Measurements from ENCODE around the gene SLC29A1.
"Not testable (repeated sequence)": the region's sequence is repeated elsewhere in the genome, so short reads cannot be mapped to it uniquely, and the experiment has no call there.

Gene SLC29A1

DNA sequence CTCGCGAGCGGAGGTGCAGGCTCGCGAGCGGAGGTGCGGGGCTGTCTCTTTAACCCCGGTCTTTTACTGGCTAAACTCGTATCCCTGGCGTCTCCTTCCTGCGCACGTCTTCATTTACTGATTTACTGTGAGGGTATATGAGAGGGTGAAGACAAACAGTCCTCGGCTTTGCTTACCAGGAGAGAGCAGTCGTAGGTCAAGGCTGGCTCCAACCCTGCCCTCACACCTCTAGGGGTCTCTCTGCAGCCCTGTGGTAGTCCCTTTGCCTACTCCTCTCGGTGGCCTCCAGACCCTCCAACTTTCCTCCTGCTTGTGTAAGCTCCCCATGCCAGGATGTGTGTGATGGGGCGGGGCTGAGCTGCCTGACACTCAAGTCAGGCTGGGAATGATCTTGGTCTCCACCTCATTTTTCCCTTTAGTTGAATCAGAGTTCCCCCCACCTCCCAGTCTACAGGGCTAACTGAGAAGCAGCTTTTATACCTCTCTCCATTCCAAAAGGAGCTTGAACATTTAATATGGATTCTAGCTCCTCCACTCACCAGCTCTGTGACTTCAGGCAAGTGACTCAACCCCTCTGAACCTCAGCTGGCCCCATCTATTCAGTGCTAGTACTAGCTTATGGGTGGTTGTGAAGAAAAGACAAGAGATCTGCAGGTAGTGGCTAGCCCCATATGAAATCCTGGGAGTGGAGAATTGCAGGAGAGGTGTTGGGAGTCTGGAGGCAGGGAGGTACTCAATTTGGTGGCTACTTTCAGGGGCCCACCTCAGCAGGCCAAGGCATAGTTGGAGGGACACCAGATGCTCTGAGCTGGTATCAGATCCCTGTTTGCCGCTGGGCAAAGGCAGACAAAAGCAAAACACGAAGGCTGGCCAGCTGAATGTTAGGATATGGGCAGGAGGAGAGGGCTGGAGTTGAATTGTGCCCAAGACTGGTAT lies 902 bp downstream of the SLC29A1 start:
- DNase-seq, result peak; percentile 36

DNA sequence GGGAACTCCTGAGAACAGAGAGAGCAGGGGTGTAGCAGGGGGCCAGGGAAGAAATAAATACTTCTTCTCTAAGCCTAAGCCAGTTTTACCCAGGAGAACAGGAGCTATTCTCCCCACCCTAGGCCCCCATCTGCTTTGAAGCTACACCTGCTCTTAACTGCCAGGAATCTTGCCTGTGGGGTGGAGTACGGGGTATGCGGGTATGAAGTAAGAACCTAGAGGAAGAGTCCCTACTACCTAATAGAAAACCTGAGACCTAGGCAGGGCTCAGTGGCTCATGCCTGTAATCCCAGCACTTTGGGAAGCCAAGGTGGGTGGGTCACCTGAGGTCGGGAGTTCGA lies 1.5 kb downstream of the SLC29A1 start:
- no peak for DNase-seq

DNA sequence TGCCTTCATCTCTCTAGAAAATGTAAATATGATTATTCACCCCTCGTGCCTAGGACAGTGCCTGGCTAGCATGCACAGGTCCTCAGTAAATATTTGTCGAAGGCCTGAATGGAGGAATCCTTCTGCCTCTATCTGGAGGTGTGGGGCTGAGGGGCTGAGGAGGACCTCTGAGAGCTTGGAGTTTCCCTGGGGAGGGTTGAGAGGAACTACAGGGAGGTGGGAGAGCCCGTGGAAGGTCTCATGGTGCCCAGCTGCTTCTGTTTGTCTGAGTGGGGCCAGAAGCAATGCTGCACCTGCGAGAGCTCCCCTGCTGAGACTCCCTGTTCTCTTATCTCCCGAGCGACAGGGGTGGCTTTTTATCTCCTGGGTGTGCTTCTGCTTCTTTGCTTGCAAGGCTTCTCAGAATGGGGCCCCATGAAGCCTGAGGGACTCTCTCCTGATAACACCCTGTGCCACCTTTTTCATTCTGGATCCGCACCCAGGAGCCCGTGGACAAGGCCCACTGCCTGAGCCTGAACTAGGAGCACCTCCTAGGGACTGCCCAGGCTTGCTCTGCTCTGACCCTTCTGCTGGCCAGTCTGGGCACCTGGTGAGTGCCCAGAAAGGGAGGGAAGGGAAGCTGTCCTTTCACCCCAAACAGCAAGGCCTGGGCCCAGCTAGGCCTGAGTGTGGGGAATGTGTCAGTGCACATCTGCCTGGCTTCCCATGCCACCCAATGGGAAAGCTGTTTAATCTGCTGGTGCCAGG lies 2.4 kb downstream of the SLC29A1 start:
- peak; percentile 97 for DNase-seq

DNA sequence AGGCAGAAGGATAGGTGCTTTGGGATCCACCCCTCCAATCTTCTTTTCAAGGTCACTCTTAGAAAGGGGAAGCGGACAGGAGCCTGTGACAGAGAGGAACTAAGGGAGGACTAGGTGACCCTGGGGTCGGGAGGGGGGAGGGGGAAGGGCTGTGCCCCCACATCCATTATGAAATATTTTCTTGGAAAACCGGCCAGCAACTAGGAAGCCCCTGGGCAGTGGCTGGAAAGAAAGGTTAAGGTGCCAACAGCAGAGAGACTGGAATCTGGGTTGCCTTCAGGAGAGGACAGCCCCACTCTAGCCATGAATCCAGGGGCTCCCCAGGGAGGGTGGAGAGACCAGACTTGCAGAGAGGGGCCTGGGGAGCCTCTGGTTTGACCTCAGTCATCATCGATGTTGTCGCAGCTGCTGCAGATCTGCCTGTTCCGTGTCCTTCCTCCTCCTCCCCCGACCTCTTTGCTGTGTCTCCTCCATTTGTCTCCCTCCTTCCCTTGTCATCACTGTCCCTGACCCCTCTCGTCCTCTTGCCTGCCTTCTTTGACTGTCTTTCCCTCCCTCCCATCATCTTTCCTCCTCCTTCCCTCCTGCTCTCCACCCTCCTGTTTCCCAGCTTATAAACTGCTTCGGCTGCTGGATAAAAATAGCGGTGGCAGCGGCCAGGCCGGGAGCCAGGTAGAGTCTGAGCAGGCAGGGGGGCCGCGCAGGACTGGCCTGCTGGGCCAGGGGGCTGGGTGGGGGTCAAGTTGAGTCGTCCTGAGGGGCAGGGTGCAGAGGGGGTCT lies 3.2 kb downstream of the SLC29A1 start:
- no peak for DNase-seq

DNA sequence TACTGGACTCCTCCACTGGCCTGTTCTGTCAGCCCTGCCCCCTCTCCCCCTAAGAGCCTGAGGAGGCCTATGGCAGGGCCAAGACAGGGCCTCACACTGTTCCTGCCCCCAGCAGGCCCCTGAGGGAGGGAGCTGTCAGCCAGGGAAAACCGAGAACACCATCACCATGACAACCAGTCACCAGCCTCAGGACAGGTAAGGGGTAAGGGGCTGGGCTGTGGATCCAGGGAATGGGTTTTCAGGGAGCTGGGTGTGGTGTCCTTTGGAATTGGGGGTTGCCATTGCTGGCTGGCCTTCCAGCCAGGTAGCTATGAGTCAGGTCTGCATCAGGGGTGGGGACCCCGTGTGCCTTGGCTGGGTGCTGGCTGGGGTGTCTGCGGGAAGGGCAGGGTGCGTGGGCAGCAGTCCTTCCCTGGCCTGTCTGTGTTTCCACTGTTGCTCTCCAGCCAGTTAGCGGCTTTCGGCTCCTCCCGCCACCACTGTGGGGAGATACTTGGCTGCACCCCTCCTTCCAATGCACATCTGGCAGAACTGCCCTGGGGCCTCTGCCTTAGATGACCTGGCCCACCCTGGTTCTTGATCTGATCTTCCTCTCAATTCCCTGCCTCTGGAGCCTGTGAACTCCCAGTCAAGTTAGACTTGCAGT lies 3.9 kb downstream of the SLC29A1 start:
- DNase-seq, result peak; percentile 57

DNA sequence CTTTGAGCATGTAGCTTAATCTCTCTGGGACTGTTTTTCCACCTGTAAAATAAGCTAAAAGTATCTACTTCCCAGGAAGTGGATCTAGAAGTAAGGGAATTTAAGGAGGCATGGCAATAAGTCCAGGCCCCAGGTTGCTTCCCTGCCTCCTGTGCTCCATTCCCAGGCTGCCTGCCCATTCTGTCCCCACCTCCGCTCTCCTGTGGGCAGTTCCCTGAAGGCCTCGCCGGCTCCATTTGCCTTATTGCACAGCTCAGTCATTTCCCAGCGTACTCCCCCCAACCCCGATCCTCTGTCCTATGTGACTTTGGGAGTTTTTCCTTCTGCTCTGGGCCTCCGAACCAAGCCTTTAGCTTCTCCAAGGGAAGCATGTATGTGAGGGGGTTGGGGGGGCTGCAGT lies 4.6 kb downstream of the SLC29A1 start:
- no peak for DNase-seq

DNA sequence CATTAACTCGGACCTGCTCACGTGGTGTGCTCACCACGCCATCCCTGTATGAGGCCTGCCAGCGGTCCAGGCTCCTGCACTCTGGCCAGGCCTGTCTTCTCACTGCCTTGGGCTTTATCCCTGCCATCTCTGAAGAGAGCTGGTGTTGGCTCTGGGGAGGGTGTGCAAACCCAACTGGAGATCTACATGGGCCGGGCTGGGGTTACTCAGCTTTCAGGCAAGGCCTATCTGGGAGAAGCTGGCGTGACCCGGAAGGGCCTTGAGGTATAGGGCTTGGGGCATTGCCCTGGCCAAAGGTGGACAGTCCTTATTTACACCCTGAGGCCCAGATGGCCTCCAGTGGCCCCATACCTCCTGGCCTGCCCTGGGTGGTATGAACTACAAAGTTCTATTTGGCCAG lies 5.0 kb downstream of the SLC29A1 start:
- DNase-seq, result no peak

DNA sequence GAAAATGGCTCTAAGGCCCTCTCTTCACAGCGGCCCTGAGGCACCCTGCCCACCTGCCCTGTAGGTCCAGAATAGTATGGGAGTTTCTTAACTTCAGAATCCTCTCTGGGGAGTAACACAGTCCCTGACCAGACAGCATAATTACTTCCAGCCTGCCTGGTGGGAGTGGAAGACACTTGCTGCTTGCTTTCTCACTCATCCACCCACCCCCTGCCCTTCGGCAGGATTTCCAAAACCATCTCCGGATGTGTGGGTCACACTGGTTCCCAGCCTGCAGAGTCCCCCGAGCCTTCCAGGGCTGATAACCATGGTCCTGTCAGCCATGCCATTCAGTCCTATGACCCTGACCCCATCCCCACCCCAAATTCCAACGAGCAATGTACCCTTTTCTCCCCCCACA lies 5.4 kb downstream of the SLC29A1 start:
- DNase-seq, result no peak

DNA sequence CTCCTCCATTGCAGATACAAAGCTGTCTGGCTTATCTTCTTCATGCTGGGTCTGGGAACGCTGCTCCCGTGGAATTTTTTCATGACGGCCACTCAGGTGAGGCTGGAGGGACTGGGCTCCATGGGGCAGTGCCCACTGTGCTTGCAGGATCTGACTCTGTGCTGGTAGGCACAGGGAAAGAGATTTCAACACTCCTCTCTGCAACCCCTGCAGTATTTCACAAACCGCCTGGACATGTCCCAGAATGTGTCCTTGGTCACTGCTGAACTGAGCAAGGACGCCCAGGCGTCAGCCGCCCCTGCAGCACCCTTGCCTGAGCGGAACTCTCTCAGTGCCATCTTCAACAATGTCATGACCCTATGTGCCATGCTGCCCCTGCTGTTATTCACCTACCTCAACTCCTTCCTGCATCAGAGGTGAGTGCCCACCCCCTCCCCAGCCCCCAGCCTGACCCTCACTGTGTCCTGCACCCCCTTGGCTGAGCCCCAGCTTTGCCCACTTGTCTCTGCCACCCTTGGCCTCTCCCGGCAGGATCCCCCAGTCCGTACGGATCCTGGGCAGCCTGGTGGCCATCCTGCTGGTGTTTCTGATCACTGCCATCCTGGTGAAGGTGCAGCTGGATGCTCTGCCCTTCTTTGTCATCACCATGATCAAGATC lies 6.1 kb downstream of the SLC29A1 start:
- DNase-seq, result no peak

DNA sequence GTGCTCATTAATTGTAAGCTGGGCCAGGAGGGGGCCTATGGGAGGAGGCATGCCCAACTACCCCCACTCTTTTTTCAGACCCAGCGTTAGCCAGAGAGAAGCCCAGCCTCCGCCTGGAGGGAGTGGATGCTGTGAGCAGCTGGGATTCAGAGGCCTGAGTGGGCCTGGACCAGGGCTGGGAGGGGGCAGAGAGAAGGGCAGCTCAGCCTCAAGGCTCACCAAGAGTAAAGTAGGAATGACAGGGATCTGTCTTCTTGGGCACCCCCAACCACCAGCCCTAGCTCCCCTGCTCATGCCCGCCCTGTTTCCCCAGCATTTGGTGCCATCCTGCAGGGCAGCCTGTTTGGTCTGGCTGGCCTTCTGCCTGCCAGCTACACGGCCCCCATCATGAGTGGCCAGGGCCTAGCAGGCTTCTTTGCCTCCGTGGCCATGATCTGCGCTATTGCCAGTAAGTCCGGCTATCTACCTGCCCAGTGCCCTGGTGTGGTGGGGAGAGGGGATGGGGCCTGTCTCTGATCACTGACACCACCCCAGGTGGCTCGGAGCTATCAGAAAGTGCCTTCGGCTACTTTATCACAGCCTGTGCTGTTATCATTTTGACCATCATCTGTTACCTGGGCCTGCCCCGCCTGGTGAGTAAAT lies 6.8 kb downstream of the SLC29A1 start:
- DNase-seq, result no peak

DNA sequence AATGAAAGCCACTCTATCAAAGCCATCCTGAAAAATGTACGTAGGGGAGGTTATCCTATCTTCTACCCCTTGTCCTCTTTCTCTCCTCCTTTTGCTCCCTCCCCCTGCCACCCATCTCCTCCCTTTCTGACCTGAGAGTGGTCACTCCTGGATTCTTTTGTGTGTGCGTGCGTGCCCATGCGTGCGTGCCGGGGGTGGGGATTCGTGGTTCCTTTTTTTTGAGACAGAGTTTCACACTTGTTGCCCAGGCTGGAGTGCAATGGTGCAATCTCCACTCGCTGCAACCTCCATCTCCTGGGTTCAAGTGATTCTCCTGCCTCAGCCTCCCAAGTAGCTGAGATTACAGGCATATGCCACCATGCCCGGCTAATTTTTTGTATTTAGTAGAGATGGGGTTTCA lies 8.0 kb downstream of the SLC29A1 start:
- not testable (repeated sequence) for DNase-seq

DNA sequence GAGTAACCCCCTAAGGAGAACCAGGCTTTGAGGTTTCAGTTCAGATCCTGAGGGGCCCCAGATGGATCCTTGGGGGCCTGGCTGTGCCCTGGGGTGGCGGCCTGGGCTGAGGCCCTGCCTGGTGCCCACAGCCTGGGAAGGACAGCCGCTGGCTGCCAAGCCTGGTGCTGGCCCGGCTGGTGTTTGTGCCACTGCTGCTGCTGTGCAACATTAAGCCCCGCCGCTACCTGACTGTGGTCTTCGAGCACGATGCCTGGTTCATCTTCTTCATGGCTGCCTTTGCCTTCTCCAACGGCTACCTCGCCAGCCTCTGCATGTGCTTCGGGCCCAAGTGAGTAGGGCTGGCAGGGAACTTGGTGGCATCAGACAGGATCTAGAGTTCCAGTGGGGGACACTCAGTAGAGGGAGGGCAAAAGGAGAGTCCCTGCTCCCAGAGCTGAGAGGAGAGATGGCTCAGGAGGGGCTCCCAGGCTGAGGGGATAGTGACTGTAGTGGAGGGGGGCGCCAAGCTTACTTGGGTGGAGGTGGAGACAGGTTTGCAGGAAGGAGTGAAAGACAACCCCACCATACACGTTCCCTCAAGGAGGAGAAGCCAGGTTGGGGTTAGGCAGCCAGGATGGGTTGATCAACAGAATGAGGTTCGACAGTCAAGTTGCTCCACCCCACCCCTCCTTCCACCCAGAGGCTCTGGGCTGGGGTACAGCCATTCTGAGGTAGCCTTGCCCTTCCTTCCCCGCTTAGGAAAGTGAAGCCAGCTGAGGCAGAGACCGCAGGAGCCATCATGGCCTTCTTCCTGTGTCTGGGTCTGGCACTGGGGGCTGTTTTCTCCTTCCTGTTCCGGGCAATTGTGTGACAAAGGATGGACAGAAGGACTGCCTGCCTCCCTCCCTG lies 9.5 kb downstream of the SLC29A1 start:
- no peak for DNase-seq

DNA sequence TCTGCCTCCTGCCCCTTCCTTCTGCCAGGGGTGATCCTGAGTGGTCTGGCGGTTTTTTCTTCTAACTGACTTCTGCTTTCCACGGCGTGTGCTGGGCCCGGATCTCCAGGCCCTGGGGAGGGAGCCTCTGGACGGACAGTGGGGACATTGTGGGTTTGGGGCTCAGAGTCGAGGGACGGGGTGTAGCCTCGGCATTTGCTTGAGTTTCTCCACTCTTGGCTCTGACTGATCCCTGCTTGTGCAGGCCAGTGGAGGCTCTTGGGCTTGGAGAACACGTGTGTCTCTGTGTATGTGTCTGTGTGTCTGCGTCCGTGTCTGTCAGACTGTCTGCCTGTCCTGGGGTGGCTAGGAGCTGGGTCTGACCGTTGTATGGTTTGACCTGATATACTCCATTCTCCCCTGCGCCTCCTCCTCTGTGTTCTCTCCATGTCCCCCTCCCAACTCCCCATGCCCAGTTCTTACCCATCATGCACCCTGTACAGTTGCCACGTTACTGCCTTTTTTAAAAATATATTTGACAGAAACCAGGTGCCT lies 10.2 kb downstream of the SLC29A1 start:
- DNase-seq, result no peak

DNA sequence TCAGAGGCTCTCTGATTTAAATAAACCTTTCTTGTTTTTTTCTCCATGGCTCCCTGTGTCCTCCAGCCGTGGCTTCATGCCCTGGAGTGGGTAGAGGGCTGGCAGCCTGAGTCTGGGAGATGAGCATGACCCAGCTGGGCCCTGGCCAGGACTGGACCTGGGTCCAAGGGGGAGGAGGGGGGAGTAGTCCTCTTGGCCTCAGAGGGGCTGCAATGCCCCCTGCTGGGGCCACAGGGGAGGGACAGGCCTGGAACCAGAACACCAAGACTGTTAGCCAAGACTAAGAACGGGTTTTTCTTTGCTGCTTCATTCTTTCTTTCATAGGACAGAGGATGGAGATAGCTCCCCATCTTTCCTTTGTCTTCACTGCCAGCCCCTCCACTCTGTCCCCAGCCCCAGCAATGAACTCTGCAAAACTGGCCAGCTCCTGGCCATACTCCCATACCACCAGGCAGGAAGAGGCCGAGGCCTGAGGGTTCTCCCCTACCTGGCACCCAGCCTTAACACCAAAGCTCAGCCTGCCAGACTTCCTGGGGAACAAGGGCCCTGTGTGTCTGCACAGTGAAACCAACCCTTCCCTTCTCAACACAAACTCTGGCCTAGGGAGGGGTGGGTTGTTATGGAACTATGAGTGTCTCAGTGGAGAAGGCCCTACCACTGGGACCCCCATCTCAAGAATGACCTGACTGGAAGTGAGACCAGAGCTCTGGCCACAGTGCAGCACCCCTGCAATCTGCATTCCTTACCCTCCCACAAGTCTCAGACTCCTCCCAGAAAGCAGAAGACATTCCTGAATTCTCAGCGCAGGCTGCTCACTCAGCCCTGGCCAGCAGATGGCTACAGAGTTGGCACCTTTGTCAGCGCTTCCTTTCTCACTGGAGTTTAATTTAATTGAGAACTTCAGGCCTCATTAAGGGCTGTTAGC lies 11.0 kb downstream of the SLC29A1 start:
- DNase-seq, result peak; percentile 54

DNA sequence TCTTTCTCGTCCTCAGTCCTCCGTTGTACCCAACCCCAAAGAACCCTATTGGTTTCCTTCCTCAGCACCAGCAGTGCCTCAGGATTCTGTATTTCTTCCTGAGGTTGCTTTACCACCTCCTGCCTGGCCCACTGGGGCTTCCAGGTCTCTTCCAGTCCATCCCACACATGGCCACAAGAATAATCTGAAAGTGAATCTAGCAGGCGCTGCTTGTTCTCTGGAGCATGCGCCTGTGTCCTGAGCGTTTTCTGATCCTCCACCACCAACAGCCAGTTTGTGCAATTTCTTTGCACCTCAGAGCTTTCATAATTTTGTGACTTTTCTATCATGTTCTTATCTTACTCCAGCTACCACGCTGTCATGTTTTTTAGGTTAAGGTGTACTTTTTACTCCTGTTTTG lies 11.9 kb downstream of the SLC29A1 start:
- DNase-seq, result no peak

DNA sequence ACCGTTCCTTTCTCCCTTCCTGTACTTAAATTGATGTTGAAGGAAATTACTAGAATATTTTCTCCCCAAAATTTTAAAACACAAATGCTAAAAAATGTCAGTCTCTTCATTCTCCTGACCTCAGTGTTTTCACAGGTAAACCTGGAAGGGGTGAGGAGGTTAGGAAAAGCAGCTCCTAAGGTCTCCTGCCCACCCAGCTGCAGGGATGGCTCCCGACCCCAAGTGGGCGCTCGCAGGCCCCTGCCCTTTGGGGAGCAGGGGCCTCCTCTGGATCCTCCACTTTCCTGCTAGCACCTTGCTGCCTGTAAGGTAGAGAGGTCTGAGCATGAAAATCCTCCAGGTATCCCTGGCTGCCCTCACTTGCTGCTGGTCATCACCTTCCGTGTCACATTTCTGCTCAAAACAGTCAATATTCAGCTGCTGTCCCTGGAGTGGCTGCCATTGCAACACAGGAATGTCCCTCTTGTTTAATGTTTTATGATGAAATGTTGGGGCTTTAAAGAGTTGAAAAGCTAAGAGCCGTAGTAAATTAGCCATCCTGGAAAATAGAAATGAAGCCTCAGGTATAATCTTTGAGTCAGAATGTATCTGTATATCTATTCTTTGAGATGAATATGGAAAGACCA lies 12.6 kb downstream of the SLC29A1 start:
- DNase-seq, result no peak

DNA sequence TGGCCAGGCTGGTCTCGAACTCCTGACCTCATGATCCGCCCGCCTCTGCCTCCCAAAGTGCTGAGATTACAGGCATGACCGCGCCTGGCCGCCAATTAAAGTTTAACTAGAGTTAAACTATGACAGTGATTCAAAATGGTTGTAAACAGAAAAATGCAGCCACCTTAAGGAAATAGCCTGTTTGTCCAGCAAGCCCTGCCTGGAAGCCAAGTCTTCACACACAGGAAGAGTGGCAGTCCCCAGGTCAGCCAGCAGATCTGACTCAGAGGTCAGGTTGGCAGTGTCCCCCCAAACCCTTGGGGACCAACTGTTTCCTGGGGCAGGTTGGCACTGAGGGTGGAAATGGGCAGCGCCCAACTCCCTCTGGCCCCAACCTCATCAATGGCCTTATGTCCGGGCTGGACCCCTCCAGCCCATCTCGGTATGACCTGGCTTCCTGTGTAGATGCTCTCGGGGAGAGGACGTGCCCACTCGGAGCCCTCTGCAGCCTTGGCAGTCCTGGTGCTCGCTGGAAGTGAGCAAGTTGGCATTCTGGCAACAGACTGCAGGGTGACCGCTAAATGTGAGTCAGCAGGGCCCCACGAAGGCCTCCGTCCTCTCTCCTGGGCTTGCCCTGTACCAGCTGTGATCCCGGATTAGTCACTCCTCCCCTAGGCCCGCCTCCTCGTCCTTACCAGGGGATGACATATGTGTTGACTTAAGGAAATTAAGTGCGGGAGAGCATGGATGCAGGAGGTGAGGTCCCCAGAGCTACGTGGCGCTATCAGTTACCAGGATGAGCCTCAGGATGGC lies 13.8 kb downstream of the SLC29A1 start:
- DNase-seq, result peak; percentile 95

Measured in hematopoietic multipotent progenitor cell treated with erythropoietin and hydrocortisone succinate and interleukin-3 and kit ligand, for 8 days (in vitro differentiated cells).